MM.1S (cell line): Measurements from ENCODE around the gene IMMP2L.

Source experiments
- DNase-seq: peaks from one replicate; pipeline ENCODE4 v3.0.0-alpha.2; 2015
- H2AFZ ChIP-seq: fragments of 300-600 bp; sonication (generic); 2 replicates; pipeline ENCODE4 v1.6.0; 2016; ENCODE audit warnings: antibody characterized with exemption, low read length
- H3F3A ChIP-seq: fragments of 300-600 bp; sonication (generic); 2 replicates; pipeline ENCODE4 v1.6.1; 2016; ENCODE audit warnings: mild to moderate bottlenecking, antibody characterized with exemption, low read length, moderate library complexity, mixed read lengths; ENCODE audit not compliant: insufficient read depth
- H3K27ac ChIP-seq: fragments of 300-600 bp; sonication (generic); 2 replicates; pipeline ENCODE4 v1.5.1; 2016; ENCODE audit warnings: mild to moderate bottlenecking, low read length
- H3K27me3 ChIP-seq: fragments of 300-600 bp; sonication (generic); replicated peaks from 2 replicates; pipeline ENCODE4 v1.6.0; 2016; ENCODE audit warnings: low read length; ENCODE audit not compliant: insufficient read depth
- H3K36me3 ChIP-seq: fragments of 300-600 bp; sonication (generic); replicated peaks from 2 replicates; pipeline ENCODE4 v1.6.1; 2016; ENCODE audit warnings: mild to moderate bottlenecking, low read length, mixed read lengths; ENCODE audit not compliant: insufficient read depth
- H3K4me1 ChIP-seq: fragments of 300-600 bp; sonication (generic); 2 replicates; pipeline ENCODE4 v1.6.1; 2016; ENCODE audit warnings: low read length, mixed read lengths
- H3K4me2 ChIP-seq: fragments of 300-600 bp; sonication (generic); 2 replicates; pipeline ENCODE4 v1.6.0; 2016; ENCODE audit warnings: low read depth, low read length
- H3K4me3 ChIP-seq: fragments of 300-600 bp; sonication (generic); 2 replicates; pipeline ENCODE4 v1.5.1; 2016; ENCODE audit warnings: low read length, mixed read lengths
- H3K79me2 ChIP-seq: fragments of 300-600 bp; sonication (generic); 2 replicates; pipeline ENCODE4 v1.6.1; 2016; ENCODE audit warnings: mixed run types, low read length, mixed read lengths
- H3K9ac ChIP-seq: fragments of 300-600 bp; sonication (generic); 2 replicates; pipeline ENCODE4 v1.6.1; 2016; ENCODE audit warnings: low read length, mixed read lengths
- H3K9me2 ChIP-seq: fragments of 300-600 bp; sonication (generic); replicated peaks from 2 replicates; pipeline ENCODE4 v1.6.1; 2016; ENCODE audit warnings: mild to moderate bottlenecking, low read length, mixed read lengths; ENCODE audit not compliant: insufficient read depth
- H3K9me3 ChIP-seq: fragments of 300-600 bp; sonication (generic); replicated peaks from 2 replicates; pipeline ENCODE4 v1.6.1; 2016; ENCODE audit warnings: mild to moderate bottlenecking, low read length, mixed read lengths; ENCODE audit not compliant: insufficient read depth
- H4K20me1 ChIP-seq: fragments of 300-600 bp; sonication (generic); 2 replicates; pipeline ENCODE4 v1.6.1; 2016; ENCODE audit warnings: mild to moderate bottlenecking, low read length, moderate library complexity, mixed read lengths; ENCODE audit not compliant: insufficient read depth
- EZH2 ChIP-seq: fragments of 300-600 bp; sonication (generic); optimal IDR thresholded peaks from 2 replicates; pipeline ENCODE3; 2017; ENCODE audit warnings: low read depth, mild to moderate bottlenecking, antibody characterized with exemption, low read length, mixed read lengths
- EZH2phosphoT487 ChIP-seq: fragments of 300-600 bp; sonication (generic); IDR thresholded peaks from 2 replicates; pipeline ENCODE4 v1.6.1; 2018; ENCODE audit warnings: antibody characterized with exemption, low read length
- TF ChIP-seq, protein P1 (sequence below): fragments of 300-600 bp; sonication (generic); IDR thresholded peaks from 2 replicates; pipeline ENCODE4 v1.5.1; 2016; ENCODE audit warnings: antibody characterized with exemption, low read length, mixed read lengths

Gene IMMP2L

GRCh38 chr7:111266613-111267012 is 295.7 kb downstream of the IMMP2L start:
- Histone ChIP-seq H3K9me2 (no peaks in the 10 kb centered on the region), H3K79me2 (no peaks in the 10 kb centered on the region), H3K4me3 (no peak overlapping the region), H3K4me2 (no peak overlapping the region), H3K27me3 (no peaks in the 10 kb centered on the region), H2AFZ (no peak overlapping the region), H4K20me1 (no peaks in the 10 kb centered on the region), H3K36me3 (no peaks in the 10 kb centered on the region), H3K9ac (no peak overlapping the region), H3K27ac (no peak overlapping the region), H3K9me3 (no peaks in the 10 kb centered on the region), H3K4me1 (no peaks in the 10 kb centered on the region), H3F3A (no peaks in the 10 kb centered on the region)
- no peak for DNase-seq
- TF ChIP-seq EZH2 (no peak), EZH2phosphoT487 (no peak)
- TF ChIP-seq, protein P1, sequence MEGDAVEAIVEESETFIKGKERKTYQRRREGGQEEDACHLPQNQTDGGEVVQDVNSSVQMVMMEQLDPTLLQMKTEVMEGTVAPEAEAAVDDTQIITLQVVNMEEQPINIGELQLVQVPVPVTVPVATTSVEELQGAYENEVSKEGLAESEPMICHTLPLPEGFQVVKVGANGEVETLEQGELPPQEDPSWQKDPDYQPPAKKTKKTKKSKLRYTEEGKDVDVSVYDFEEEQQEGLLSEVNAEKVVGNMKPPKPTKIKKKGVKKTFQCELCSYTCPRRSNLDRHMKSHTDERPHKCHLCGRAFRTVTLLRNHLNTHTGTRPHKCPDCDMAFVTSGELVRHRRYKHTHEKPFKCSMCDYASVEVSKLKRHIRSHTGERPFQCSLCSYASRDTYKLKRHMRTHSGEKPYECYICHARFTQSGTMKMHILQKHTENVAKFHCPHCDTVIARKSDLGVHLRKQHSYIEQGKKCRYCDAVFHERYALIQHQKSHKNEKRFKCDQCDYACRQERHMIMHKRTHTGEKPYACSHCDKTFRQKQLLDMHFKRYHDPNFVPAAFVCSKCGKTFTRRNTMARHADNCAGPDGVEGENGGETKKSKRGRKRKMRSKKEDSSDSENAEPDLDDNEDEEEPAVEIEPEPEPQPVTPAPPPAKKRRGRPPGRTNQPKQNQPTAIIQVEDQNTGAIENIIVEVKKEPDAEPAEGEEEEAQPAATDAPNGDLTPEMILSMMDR, result no peak

- no peaks in the 10 kb centered on the region for H3K79me2 ChIP-seq
Measured at GRCh38 chr7:111265394-111265793, 296.9 kb downstream of the IMMP2L start.

GRCh38 chr7:111264981-111265380 is 297.3 kb downstream of the IMMP2L start:
- Histone ChIP-seq H3K4me2 (no peak overlapping the region), H3F3A (no peaks in the 10 kb centered on the region), H3K27me3 (no peaks in the 10 kb centered on the region), H3K4me1 (no peaks in the 10 kb centered on the region), H3K27ac (no peak overlapping the region), H3K36me3 (no peaks in the 10 kb centered on the region), H3K4me3 (no peak overlapping the region), H4K20me1 (no peaks in the 10 kb centered on the region), H3K79me2 (no peaks in the 10 kb centered on the region), H2AFZ (no peak overlapping the region), H3K9me2 (no peaks in the 10 kb centered on the region), H3K9ac (no peak overlapping the region), H3K9me3 (no peaks in the 10 kb centered on the region)
- DNase-seq, result no peak
- TF ChIP-seq EZH2phosphoT487 (no peak), EZH2 (no peak)
- TF ChIP-seq, protein P1, result no peak

More at GRCh38 chr7:111265394-111265793, 296.9 kb downstream of the IMMP2L start:
- Histone ChIP-seq H3K9me2 (no peaks in the 10 kb centered on the region), H3K9ac (no peak overlapping the region), H3K4me1 (no peaks in the 10 kb centered on the region), H3K4me2 (no peak overlapping the region), H2AFZ (no peak overlapping the region), H3K27ac (no peak overlapping the region), H3K36me3 (no peaks in the 10 kb centered on the region), H3K9me3 (no peaks in the 10 kb centered on the region), H4K20me1 (no peaks in the 10 kb centered on the region), H3F3A (no peaks in the 10 kb centered on the region), H3K4me3 (no peak overlapping the region), H3K27me3 (no peaks in the 10 kb centered on the region)
- no peak for TF ChIP-seq EZH2phosphoT487
- no peak for TF ChIP-seq EZH2
- TF ChIP-seq, protein P1, result no peak
- DNase-seq, result no peak
